Keratinocyte (primary cell): Measurements from ENCODE around the gene NAALADL2. TPM values are rescaled to one million over a fixed set of nuclear protein-coding genes. Genes with fewer than 3 reads are reported as not detected.

Experiments used
- DNase-seq: peaks from one replicate; pipeline ENCODE4 v3.0.0-alpha.2; 2011; ENCODE audit warnings: low read depth, missing footprints, low spot score
- FAIRE-seq: peaks from 2 replicates; lab custom pipeline; 2011; peaks lifted over from hg19 to GRCh38; lab: Jason Lieb, UNC
- H2AFZ ChIP-seq: 2 replicates; pipeline ENCODE4 v1.6.0; 2012; ENCODE audit warnings: low read length, control low read depth, inconsistent platforms; ENCODE audit not compliant: control insufficient read depth
- H3K27ac ChIP-seq: 2 replicates; pipeline ENCODE4 v1.5.1; 2011; ENCODE audit warnings: low read length; ENCODE audit not compliant: control insufficient read depth, insufficient read depth
- H3K27me3 ChIP-seq: 3 replicates; pipeline ENCODE4 v1.6.0; 2011; ENCODE audit warnings: low read length; ENCODE audit not compliant: control insufficient read depth, insufficient read depth; ENCODE audit errors: extremely low read depth
- H3K36me3 ChIP-seq, 2 experiments: 2 replicates in 1 of 2; 3 replicates in 1 of 2; pipeline ENCODE4 v1.5.1; 2011; ENCODE audit warnings: low read length in 2 of 2, mild to moderate bottlenecking in 1 of 2; ENCODE audit not compliant: control insufficient read depth in 2 of 2, insufficient read depth in 2 of 2; ENCODE audit errors: extremely low read depth in 1 of 2
- H3K4me1 ChIP-seq: 3 replicates; pipeline ENCODE4 v1.5.1; 2011; ENCODE audit warnings: low read length; ENCODE audit not compliant: control insufficient read depth, insufficient read depth; ENCODE audit errors: extremely low read depth
- H3K4me2 ChIP-seq: 3 replicates; pipeline ENCODE4 v1.6.0; 2011; ENCODE audit warnings: low read depth, low read length; ENCODE audit not compliant: control insufficient read depth, insufficient read depth; ENCODE audit errors: extremely low read depth
- H3K4me3 ChIP-seq, 3 experiments: fragments of 200-600 bp in 1 of 3; sonication (generic) in 1 of 3; 2 replicates in 2 of 3; 3 replicates in 1 of 3; pipeline ENCODE4 v1.5.1; 2011 to 2016; ENCODE audit warnings: low read length in 3 of 3, mild to moderate bottlenecking in 3 of 3, control low read depth in 2 of 3, inconsistent platforms in 1 of 3, low read depth in 1 of 3, mixed read lengths in 1 of 3, mixed run types in 1 of 3, moderate library complexity in 1 of 3; ENCODE audit not compliant: control insufficient read depth in 2 of 3, insufficient read depth in 2 of 3; ENCODE audit errors: extremely low read depth in 1 of 3
- H3K79me2 ChIP-seq: 2 replicates; pipeline ENCODE4 v1.6.0; 2012; ENCODE audit warnings: low read length; ENCODE audit not compliant: control insufficient read depth, insufficient read depth
- H3K9ac ChIP-seq: 3 replicates; pipeline ENCODE4 v1.6.0; 2011; ENCODE audit warnings: low read length; ENCODE audit not compliant: control insufficient read depth, insufficient read depth; ENCODE audit errors: extremely low read depth
- H3K9me1 ChIP-seq: 3 replicates; pipeline ENCODE4 v1.6.0; 2011; ENCODE audit warnings: low read length; ENCODE audit not compliant: control insufficient read depth, insufficient read depth; ENCODE audit errors: extremely low read depth
- H3K9me3 ChIP-seq: 2 replicates; pipeline ENCODE4 v1.5.1; 2012; ENCODE audit warnings: low read depth, low read length; ENCODE audit not compliant: control insufficient read depth
- H4K20me1 ChIP-seq: 3 replicates; pipeline ENCODE4 v1.6.0; 2011; ENCODE audit warnings: low read length; ENCODE audit not compliant: control insufficient read depth, insufficient read depth; ENCODE audit errors: extremely low read depth
- CTCF ChIP-seq, 3 experiments: IDR thresholded peaks in 1 of 3; conservative IDR thresholded peaks in 1 of 3; optimal IDR thresholded peaks in 1 of 3; 2 replicates in 2 of 3; 3 replicates in 1 of 3; pipeline versions ENCODE3 to v1.5.1; 2011; ENCODE audit warnings: low read length in 3 of 3, mild to moderate bottlenecking in 3 of 3, moderate library complexity in 2 of 3, control low read depth in 1 of 3, inconsistent platforms in 1 of 3; ENCODE audit not compliant: insufficient read depth in 2 of 3; ENCODE audit errors: extremely low read depth in 1 of 3
- EZH2 ChIP-seq: IDR thresholded peaks from one replicate; pipeline ENCODE4 v1.6.1; 2012; ENCODE audit warnings: inconsistent platforms, mild to moderate bottlenecking, low read length, moderate library complexity
- dilution Hi-C: fragments of 300-500 bp; cut with MboI; formaldehyde crosslinking; loops from one replicate; pipeline ENCODE4 v1.7.0; 2020; ENCODE audit warnings: low sequenced_read_pairs; ENCODE audit not compliant: extremely low pct_ligation_motif_present
- polyA plus RNA-seq, 5 experiments: library from polyadenylated mRNA; depleted of rRNA in 3 of 5; stranded (reverse) in 3 of 5; stranded (forward) in 1 of 5; unstranded in 1 of 5; fragments of >200 nt; gene quantifications; 1 replicate in 1 of 5; 2 replicates in 3 of 5; 3 replicates in 1 of 5; pipeline versions ENCODE4 v1.2.1 to v1.2.3, GENCODE V29; 2011 to 2012; ENCODE audit warnings: missing spikeins in 2 of 5, low read depth in 1 of 5, low replicate concordance in 1 of 5

The NAALADL2 gene
- polyA plus RNA-seq, 1 donor (not counting 4 experiments of a cell fraction or from before 2014, with no cell fraction given) = 0.75 TPM

GRCh38 chr3:175731543-175731942, 872.4 kb downstream of the NAALADL2 start:
- Histone ChIP-seq H3K79me2 (no peaks in the 10 kb centered on the region), H4K20me1 (no peaks in the 10 kb centered on the region), H2AFZ (peak overlapping the region; percentile 78), H3K4me1 (no peaks in the 10 kb centered on the region), H3K9ac (no peak overlapping the region), H3K4me2 (no peak overlapping the region), H3K9me1 (no peaks in the 10 kb centered on the region), H3K4me3 (no peak overlapping the region), H3K27ac (no peak overlapping the region), H3K27me3 (no peaks in the 10 kb centered on the region), H3K36me3 (no peaks in the 10 kb centered on the region), H3K9me3 (no peaks in the 10 kb centered on the region)
- dilution Hi-C loops = no loop called here
- TF ChIP-seq CTCF (optimal IDR thresholded peaks at IDR 0.05 in 1 of 3, IDR thresholded peaks at IDR 0.05 in 1 of 3, conservative IDR thresholded peaks at IDR 0.05 in 1 of 3; ENCODE audit: extremely low read depth in 1 of 3, insufficient read depth in 2 of 3, low read length in 3 of 3) (no peak), EZH2 (no peak)
- FAIRE-seq (no peak), DNase-seq (no peak)

GRCh38 chr3:175732017-175732416, 872.9 kb downstream of the NAALADL2 start:
- Histone ChIP-seq H3K4me1 (no peaks in the 10 kb centered on the region), H3K4me3 (no peak overlapping the region), H3K27me3 (no peaks in the 10 kb centered on the region), H3K79me2 (no peaks in the 10 kb centered on the region), H3K9me1 (no peaks in the 10 kb centered on the region), H3K9ac (no peak overlapping the region), H3K27ac (no peak overlapping the region), H3K36me3 (no peaks in the 10 kb centered on the region), H3K9me3 (no peaks in the 10 kb centered on the region), H3K4me2 (no peak overlapping the region), H4K20me1 (no peaks in the 10 kb centered on the region), H2AFZ (no peak overlapping the region)
- DNase-seq (no peak), FAIRE-seq (no peak)
- dilution Hi-C loops = no loop called here
- TF ChIP-seq CTCF (optimal IDR thresholded peaks at IDR 0.05 in 1 of 3, IDR thresholded peaks at IDR 0.05 in 1 of 3, conservative IDR thresholded peaks at IDR 0.05 in 1 of 3; ENCODE audit: extremely low read depth in 1 of 3, insufficient read depth in 2 of 3, low read length in 3 of 3) = no peak
